Spleen (tissue), 11 donors: ENCODE results near the gene VPREB3. TPM values are rescaled to one million over a fixed set of nuclear protein-coding genes. Genes with fewer than 3 reads are reported as not detected.

Experiments
- DNase-seq: peaks from one replicate; pipeline ENCODE4 v3.0.0-alpha.2; 2020
- H3K27ac ChIP-seq, 8 donors: fragments of 200-600 bp; sonication (generic) in 7 of 8; 1 replicate in 4 of 8; 2 replicates in 4 of 8; pipeline versions ENCODE4 v1.5.0 to v1.8.0; 2016 to 2021; ENCODE audit warnings: inconsistent platforms in 4 of 8, mild to moderate bottlenecking in 4 of 8, moderate library complexity in 1 of 8
- H3K27me3 ChIP-seq, 7 donors: fragments of 200-600 bp; sonication (generic) in 6 of 7; replicated peaks in 1 of 7; 1 replicate in 4 of 7; 2 replicates in 3 of 7; pipeline versions ENCODE4 v1.5.0 to v1.8.0; 2016 to 2021; ENCODE audit warnings: inconsistent platforms in 3 of 7, mild to moderate bottlenecking in 1 of 7
- H3K36me3 ChIP-seq, 6 donors: fragments of 200-600 bp; sonication (generic) in 5 of 6; 1 replicate in 4 of 6; 2 replicates in 2 of 6; pipeline versions ENCODE4 v1.5.0 to v1.8.0; 2016 to 2021; ENCODE audit warnings: inconsistent platforms in 2 of 6
- H3K4me1 ChIP-seq, 6 donors: fragments of 200-600 bp; sonication (generic) in 5 of 6; 1 replicate in 3 of 6; 2 replicates in 3 of 6; pipeline versions ENCODE4 v1.5.0 to v1.8.0; 2016 to 2021; ENCODE audit warnings: inconsistent platforms in 3 of 6
- H3K4me3 ChIP-seq, 8 donors: fragments of 200-600 bp; sonication (generic) in 7 of 8; 1 replicate in 4 of 8; 2 replicates in 4 of 8; pipeline versions ENCODE4 v1.5.0 to v1.8.0; 2016 to 2021; ENCODE audit warnings: inconsistent platforms in 4 of 8, mild to moderate bottlenecking in 4 of 8, moderate library complexity in 2 of 8
- H3K9me3 ChIP-seq, 8 donors: fragments of 200-600 bp; sonication (generic) in 7 of 8; 1 replicate in 4 of 8; 2 replicates in 4 of 8; pipeline versions ENCODE4 v1.5.0 to v1.8.0; 2016 to 2021; ENCODE audit warnings: inconsistent platforms in 4 of 8
- POLR2A ChIP-seq, 3 donors: fragments of 450-650 bp; IDR thresholded peaks; one replicate each; pipeline ENCODE4 v1.5.1; 2017; ENCODE audit warnings: antibody characterized with exemption in 3 of 3, mild to moderate bottlenecking in 1 of 3
- POLR2AphosphoS5 ChIP-seq, 3 donors: sonication (generic); formaldehyde crosslinking; IDR thresholded peaks; one replicate each; pipeline ENCODE4 v1.5.1; 2017; ENCODE audit warnings: antibody characterized with exemption in 3 of 3
- WGBS, 5 donors: extraction: QIAGEN DNeasy Blood & Tissue Kit in 3 of 5; methylation state at CpG; one replicate each; pipeline versions ENCODE4 v1.1.5 to v1.1.7; 2013 to 2018; 5-methylcytosine and 5-hydroxymethylcytosine counted together
- intact Hi-C: fragments of 100-400 bp; cut with DNase I; formaldehyde crosslinking; loops from one replicate; pipeline ENCODE4 v1.15.0; 2023; ENCODE audit warnings: low total_unique reads
- polyA plus RNA-seq, 3 donors: library from polyadenylated mRNA; stranded (reverse); fragments of 200-250 nt; gene quantifications; one replicate each; pipeline ENCODE4 v1.2.1, GENCODE V29; 2013
- total RNA-seq, 7 donors: library from RNA; depleted of rRNA in 3 of 7; stranded (reverse); fragments of >200 nt in 3 of 7; fragmentation: NEBNext Ultra II Directional in 4 of 7; extraction: Animal tissue kit (Norgen Biotek cat#: 25700) in 4 of 7; gene quantifications; one replicate each; pipeline versions ENCODE4 v1.1.0 to v1.2.1, GENCODE V29; 2016 to 2021
- TF ChIP-seq, protein P1 (sequence below), 11 experiments: fragments of 200-600 bp in 7 of 11; fragments of 450-650 bp in 4 of 11; sonication (generic) in 4 of 11; IDR thresholded peaks in 8 of 11; conservative IDR thresholded peaks in 3 of 11; 1 replicate in 7 of 11; 2 replicates in 4 of 11; pipeline versions ENCODE4 v1.4.0 to v1.8.0; 2016 to 2021; ENCODE audit warnings: antibody characterized with exemption in 11 of 11, inconsistent platforms in 4 of 11, mild to moderate bottlenecking in 1 of 11
- donor health status: healthy with polysubstance abuse.
- donor health status: DM: no; HTN: no; CAD: no; lungs with moderate emphysema.
- donor health status: DM: no; HTN: no; CAD: no.
- donor health status: Bipolar disorder and iron deficiency.
- donor health status: healthy.
- donor health status: DM: no; HTN: no; CAD: no.
- donor health status: DM: yes; HTN: yes; CAD: no.

VPREB3 gene
- total and polyA plus RNA-seq, 10 donors, result 24.9 to 472 (median 57.9) TPM

DNA sequence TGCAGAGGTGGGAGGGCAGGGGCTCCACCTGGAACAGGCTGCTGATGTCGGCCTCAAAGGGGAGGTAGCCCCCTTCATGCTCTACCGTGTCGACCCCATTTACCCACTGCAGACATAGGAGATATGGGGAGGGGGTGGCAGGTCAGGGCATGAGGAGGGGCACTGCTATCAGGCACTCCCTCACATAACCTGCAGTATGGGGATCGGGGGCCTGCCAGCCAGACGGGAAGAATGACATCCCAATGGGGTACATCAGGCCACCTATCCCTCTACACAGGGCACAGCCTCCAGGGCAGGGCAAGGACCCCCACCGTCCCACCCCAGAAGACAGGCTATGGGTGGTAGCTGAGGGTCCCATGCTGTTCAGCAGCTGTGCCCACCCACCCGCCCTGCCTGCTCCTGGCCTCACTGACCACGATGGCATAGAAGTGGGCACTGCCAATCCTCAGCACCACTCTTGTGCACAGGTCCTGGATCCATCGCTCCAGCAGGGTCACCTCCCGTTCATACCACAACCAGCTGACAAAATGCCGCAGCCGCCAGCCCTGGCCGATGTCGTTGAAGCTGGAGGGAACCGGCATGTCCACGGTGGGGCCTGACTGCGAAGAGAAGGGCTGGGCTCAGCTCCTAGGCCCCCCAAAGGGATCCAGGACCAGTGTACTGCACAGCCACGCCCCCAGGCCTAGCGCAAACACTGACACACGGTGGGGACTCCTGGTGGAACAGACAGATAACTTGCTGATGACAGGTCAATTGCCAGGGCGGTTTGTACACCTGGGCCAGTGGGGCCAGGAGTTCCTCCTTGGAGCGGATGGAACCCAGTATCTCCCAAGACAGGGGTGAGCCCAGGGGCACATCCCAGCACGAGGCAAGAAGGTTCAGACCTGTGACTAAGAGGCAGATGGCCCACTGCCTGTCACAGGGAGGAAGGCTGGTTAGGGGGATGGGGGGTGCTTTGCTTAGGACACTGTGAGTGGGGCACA is 39.3 kb downstream of the VPREB3 start:
- Histone ChIP-seq H3K36me3 (peaks cover 0 to 55% (median 44%) of the 10 kb centered on the region in 6 donors), H3K27me3 (no peaks in the 10 kb centered on the region), H3K9me3 (no peaks in the 10 kb centered on the region), H3K4me3 (peak overlapping the region in 1 of 8 donors; percentile 90), H3K4me1 (peaks cover 7 to 26% (median 21%) of the 10 kb centered on the region in 6 donors), H3K27ac (no peak overlapping the region)
- TF ChIP-seq POLR2A (IDR thresholded peaks at IDR 0.05), result no peak
- no peak for TF ChIP-seq POLR2AphosphoS5 (IDR thresholded peaks at IDR 0.05)
- TF ChIP-seq, protein P1, sequence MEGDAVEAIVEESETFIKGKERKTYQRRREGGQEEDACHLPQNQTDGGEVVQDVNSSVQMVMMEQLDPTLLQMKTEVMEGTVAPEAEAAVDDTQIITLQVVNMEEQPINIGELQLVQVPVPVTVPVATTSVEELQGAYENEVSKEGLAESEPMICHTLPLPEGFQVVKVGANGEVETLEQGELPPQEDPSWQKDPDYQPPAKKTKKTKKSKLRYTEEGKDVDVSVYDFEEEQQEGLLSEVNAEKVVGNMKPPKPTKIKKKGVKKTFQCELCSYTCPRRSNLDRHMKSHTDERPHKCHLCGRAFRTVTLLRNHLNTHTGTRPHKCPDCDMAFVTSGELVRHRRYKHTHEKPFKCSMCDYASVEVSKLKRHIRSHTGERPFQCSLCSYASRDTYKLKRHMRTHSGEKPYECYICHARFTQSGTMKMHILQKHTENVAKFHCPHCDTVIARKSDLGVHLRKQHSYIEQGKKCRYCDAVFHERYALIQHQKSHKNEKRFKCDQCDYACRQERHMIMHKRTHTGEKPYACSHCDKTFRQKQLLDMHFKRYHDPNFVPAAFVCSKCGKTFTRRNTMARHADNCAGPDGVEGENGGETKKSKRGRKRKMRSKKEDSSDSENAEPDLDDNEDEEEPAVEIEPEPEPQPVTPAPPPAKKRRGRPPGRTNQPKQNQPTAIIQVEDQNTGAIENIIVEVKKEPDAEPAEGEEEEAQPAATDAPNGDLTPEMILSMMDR (IDR thresholded peaks at IDR 0.05 in 8 of 11, conservative IDR thresholded peaks at IDR 0.05 in 3 of 11), result no peak
- no peak for DNase-seq
- intact Hi-C loops, result loop anchor here (5.0 kb wide), 1 partner anchor 72 kb away; the partner anchor contains the start of gene SMARCB1
- WGBS, 5 donors, result 86 to 94% (median 90%) methylated on average over 8 to 23 of the region's 23 CpGs

DNA sequence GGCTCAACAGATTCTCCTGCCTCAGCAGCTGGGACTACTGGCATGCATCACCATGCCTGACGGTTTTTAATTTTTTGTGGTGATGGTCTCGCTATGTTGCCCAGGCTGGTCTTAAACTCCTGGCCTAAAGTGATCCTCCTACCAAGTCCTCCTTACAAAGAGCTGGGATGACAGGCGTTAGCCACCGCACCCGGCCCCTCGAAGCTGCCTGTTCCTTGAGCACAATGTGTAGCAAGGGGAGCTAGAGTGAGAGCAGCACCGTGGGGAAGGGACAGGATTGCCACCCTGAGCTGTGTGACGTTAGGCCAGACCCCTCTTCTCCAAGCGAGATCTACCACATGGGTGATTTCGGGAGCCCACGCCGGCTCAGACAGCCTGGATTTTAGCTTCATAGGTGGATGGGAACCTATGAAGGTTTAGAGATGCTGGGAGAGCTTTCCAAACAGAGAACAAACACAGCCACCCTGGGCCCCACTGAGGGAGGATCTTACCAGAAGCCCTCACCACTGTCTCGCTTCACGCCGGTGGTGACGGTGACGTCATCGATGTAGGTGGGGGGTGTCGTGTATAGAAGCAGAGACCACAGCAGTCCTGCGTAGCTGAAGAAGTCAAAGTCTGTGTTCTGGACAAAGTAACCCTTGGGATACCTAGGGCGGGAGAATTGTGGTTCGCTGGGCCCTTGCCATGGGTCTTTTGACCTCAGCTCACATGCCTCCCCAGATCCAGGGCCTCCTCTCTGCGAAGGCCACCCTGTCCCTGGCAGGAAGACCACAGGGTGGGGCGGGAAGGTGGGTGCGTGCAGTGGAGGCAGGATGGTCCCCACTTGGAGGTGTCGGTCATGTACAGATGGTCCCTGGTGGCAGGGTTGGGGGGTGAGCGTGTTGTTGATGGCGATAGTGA is 40.3 kb downstream of the VPREB3 start:
- intact Hi-C loops, result no loop called here
- TF ChIP-seq, protein P1 (IDR thresholded peaks at IDR 0.05 in 8 of 11, conservative IDR thresholded peaks at IDR 0.05 in 3 of 11), result no peak
- TF ChIP-seq POLR2AphosphoS5 (IDR thresholded peaks at IDR 0.05) (no peak), POLR2A (IDR thresholded peaks at IDR 0.05) (no peak)
- H3K27me3 ChIP-seq, result no peaks in the 10 kb centered on the region
- peaks cover 7 to 26% (median 21%) of the 10 kb centered on the region in 6 donors for H3K4me1 ChIP-seq
- no peaks in the 10 kb centered on the region for H3K9me3 ChIP-seq
- no peak overlapping the region for H3K27ac ChIP-seq
- 85 to 93% (median 88%) methylated on average over 25 to 28 of the region's 28 CpGs for WGBS, 5 donors
- peaks cover 0 to 65% (median 53%) of the 10 kb centered on the region in 6 donors for H3K36me3 ChIP-seq
- DNase-seq, result no peak
- H3K4me3 ChIP-seq, result no peak overlapping the region

DNA sequence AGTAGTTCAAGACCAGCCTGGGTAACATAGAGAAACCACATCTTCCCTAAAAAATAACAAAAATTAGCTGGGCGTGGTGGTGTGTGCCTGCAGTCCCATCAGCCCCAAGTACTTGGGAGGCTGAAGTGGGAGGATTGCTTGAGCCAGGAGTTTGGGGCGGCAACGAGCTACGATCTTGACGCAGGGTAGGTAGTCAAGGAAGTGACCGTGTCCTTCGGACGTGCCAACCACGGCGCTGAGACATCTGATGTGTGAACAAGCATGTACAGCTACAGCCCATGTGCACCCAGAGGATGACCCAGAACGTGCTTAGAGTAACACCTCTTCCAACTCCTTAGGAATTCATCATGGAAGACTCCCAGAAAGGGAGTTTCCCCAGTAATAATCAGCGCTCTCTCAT is 42.0 kb downstream of the VPREB3 start:
- Histone ChIP-seq H3K36me3 (peaks cover 0 to 82% (median 70%) of the 10 kb centered on the region in 6 donors), H3K4me1 (peaks cover 7 to 22% (median 17%) of the 10 kb centered on the region in 6 donors), H3K27me3 (no peaks in the 10 kb centered on the region), H3K4me3 (no peak overlapping the region), H3K9me3 (no peaks in the 10 kb centered on the region), H3K27ac (no peak overlapping the region)
- intact Hi-C loops, result no loop called here
- TF ChIP-seq POLR2AphosphoS5 (IDR thresholded peaks at IDR 0.05), result no peak
- TF ChIP-seq, protein P1 (IDR thresholded peaks at IDR 0.05 in 8 of 11, conservative IDR thresholded peaks at IDR 0.05 in 3 of 11), result no peak
- no peak for TF ChIP-seq POLR2A (IDR thresholded peaks at IDR 0.05)
- 87 to 94% (median 91%) methylated on average over 12 of the region's 12 CpGs for WGBS, 5 donors
- DNase-seq, result no peak
